Prostate gland (tissue), 2 donors: ENCODE measurements around the gene MLLT10. TPM values are rescaled to one million over a fixed set of nuclear protein-coding genes. Genes with fewer than 3 reads are reported as not detected.

Experiments
- DNase-seq: peaks from one replicate; pipeline ENCODE4 v3.0.0-alpha.2; 2019; ENCODE audit warnings: low spot score
- H3K27ac ChIP-seq, 2 donors: fragments of 200-600 bp; sonication (generic); 2 replicates each; pipeline ENCODE4 v1.5.1; 2017 to 2019
- H3K27me3 ChIP-seq: fragments of 200-600 bp; sonication (generic); replicated peaks from 2 replicates; pipeline ENCODE4 v1.5.1; 2019; ENCODE audit not compliant: insufficient read depth
- H3K36me3 ChIP-seq, 2 donors: fragments of 200-600 bp; sonication (generic); 1 replicate in 1 of 2; 2 replicates in 1 of 2; pipeline versions ENCODE4 v1.5.1 to v1.8.1; 2017 to 2019
- H3K4me1 ChIP-seq: fragments of 200-600 bp; sonication (generic); replicated peaks from 2 replicates; pipeline ENCODE4 v1.5.1; 2019
- H3K4me3 ChIP-seq, 2 donors: fragments of 200-600 bp; sonication (generic); 2 replicates each; pipeline ENCODE4 v1.5.1; 2017 to 2019
- H3K9me3 ChIP-seq: fragments of 200-600 bp; sonication (generic); 2 replicates; pipeline ENCODE4 v1.5.1; 2017
- CTCF ChIP-seq, 4 experiments: fragments of 200-600 bp in 2 of 4; fragments of 450-650 bp in 2 of 4; sonication (generic) in 2 of 4; IDR thresholded peaks; 1 replicate in 3 of 4; 2 replicates in 1 of 4; pipeline ENCODE4 v1.5.1; 2016 to 2019; ENCODE audit warnings: antibody characterized with exemption in 4 of 4, mild to moderate bottlenecking in 2 of 4, moderate library complexity in 2 of 4
- POLR2A ChIP-seq: fragments of 450-650 bp; IDR thresholded peaks from one replicate; pipeline ENCODE4 v1.6.1; 2016; ENCODE audit warnings: antibody characterized with exemption, mild to moderate bottlenecking
- POLR2AphosphoS5 ChIP-seq: sonication (generic); formaldehyde crosslinking; IDR thresholded peaks from one replicate; pipeline ENCODE4 v1.6.1; 2017; ENCODE audit warnings: antibody characterized with exemption
- WGBS: methylation state at CpG from one replicate; pipeline ENCODE4 v1.1.5; 2018; 5-methylcytosine and 5-hydroxymethylcytosine counted together
- intact Hi-C: fragments of 100-400 bp; cut with DNase I; formaldehyde crosslinking; loops from one replicate; pipeline ENCODE4 v1.14.2; 2022
- total RNA-seq, 2 donors: library from RNA; depleted of rRNA; stranded (reverse); fragments of >200 nt; gene quantifications; one replicate each; pipeline ENCODE4 v1.1.0, GENCODE V29; 2016

The MLLT10 gene
- total RNA-seq, 2 donors from 2014 or later: 31.2 to 68.3 TPM

GRCh38 chr10:21655236-21655635, 121.2 kb downstream of the MLLT10 start:
- H3K27me3 ChIP-seq: no peaks in the 10 kb centered on the region
- no peaks in the 10 kb centered on the region for H3K9me3 ChIP-seq
- H3K4me1 ChIP-seq: no peaks in the 10 kb centered on the region
- no peak overlapping the region for H3K27ac ChIP-seq
- intact Hi-C loops: no loop called here
- DNase-seq: no peak
- no peak for TF ChIP-seq POLR2A
- no peak for TF ChIP-seq CTCF (IDR thresholded peaks at IDR 0.05)
- TF ChIP-seq POLR2AphosphoS5: no peak
- no peaks in the 10 kb centered on the region for H3K36me3 ChIP-seq
- no peak overlapping the region for H3K4me3 ChIP-seq
- 76% methylated on average over 3 of the region's 3 CpGs for WGBS

GRCh38 chr10:21655687-21656086, 121.7 kb downstream of the MLLT10 start:
- no peak for DNase-seq
- WGBS: 83% methylated on average over 5 of the region's 5 CpGs
- no peaks in the 10 kb centered on the region for H3K9me3 ChIP-seq
- no peaks in the 10 kb centered on the region for H3K36me3 ChIP-seq
- intact Hi-C loops: no loop called here
- no peak for TF ChIP-seq POLR2A
- TF ChIP-seq POLR2AphosphoS5: no peak
- no peak for TF ChIP-seq CTCF (IDR thresholded peaks at IDR 0.05)
- H3K27me3 ChIP-seq: no peaks in the 10 kb centered on the region
- H3K27ac ChIP-seq: no peak overlapping the region
- no peaks in the 10 kb centered on the region for H3K4me1 ChIP-seq
- no peak overlapping the region for H3K4me3 ChIP-seq

DNA sequence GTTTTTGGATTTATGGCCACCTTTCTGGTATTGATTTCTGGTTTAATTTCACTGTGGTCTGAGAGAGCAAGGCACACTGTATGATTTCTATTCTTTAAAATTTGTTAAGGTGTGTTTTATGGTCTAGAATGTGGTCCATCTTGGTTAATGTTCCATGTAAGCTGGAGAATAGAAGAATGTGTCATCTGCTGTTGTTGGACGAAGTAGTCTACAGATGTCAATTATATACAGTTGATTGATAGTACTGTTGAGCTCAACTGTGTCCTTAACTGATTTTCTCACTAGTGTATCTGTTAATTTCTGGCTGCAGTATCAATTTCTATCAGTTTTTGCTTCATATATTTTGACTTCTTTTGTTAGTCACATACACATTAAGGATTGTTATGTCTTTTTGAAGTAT, 127.1 kb downstream of the MLLT10 start:
- Histone ChIP-seq H3K4me1 (no peaks in the 10 kb centered on the region), H3K36me3 (no peaks in the 10 kb centered on the region), H3K27me3 (no peaks in the 10 kb centered on the region), H3K9me3 (no peaks in the 10 kb centered on the region), H3K4me3 (no peak overlapping the region), H3K27ac (no peak overlapping the region)
- no peak for DNase-seq
- WGBS: 90% methylated on average over 1 of the region's 1 CpG
- intact Hi-C loops: no loop called here
- no peak for TF ChIP-seq CTCF (IDR thresholded peaks at IDR 0.05)
- no peak for TF ChIP-seq POLR2A
- TF ChIP-seq POLR2AphosphoS5: no peak

DNA sequence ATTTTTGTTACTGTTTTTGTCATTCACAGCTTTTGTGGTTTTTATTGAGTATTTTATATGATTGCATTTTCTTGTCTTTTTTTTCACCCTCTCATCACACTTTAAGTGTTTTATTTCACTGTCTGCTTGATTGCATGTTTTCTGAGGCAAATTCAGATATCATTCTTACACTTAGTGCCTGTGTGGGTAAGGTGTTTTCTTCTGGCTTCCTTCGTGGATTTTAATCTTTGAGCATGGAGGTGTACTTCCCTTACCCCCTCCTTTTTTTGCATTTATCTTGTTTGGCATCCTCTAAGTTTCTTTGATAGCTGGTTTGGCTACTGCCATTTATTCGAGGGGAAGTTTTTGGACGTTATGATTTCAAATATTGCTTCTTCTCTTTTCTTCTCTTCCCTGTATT, 127.9 kb downstream of the MLLT10 start:
- Histone ChIP-seq H3K4me1 (no peaks in the 10 kb centered on the region), H3K27ac (no peak overlapping the region), H3K36me3 (no peaks in the 10 kb centered on the region), H3K9me3 (no peaks in the 10 kb centered on the region), H3K4me3 (no peak overlapping the region), H3K27me3 (no peaks in the 10 kb centered on the region)
- 52% methylated on average over 3 of the region's 3 CpGs for WGBS
- no peak for DNase-seq
- no peak for TF ChIP-seq POLR2A
- intact Hi-C loops: no loop called here

DNA sequence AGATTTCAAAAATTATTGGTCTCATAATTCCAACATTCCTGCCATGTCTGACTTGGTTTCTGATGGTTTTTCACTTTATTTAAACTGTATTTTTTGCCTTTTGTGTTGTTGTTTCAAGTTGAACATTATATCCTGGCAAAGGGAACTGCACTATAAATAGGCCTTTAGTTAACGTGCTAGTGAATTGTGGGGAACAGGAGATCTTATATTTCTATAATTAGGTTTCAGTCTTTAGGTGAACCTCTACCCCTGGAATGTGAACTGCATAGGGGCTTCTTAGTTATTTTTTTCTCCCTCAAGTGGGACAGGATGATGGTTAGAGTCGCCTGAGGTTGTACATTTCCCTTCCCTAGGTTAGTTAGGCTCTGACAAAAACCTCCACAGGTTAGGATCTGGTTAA, 128.6 kb downstream of the MLLT10 start:
- Histone ChIP-seq H3K27me3 (no peaks in the 10 kb centered on the region), H3K4me1 (no peaks in the 10 kb centered on the region), H3K4me3 (no peak overlapping the region), H3K27ac (no peak overlapping the region), H3K36me3 (no peaks in the 10 kb centered on the region), H3K9me3 (no peaks in the 10 kb centered on the region)
- DNase-seq: no peak
- intact Hi-C loops: no loop called here
- 66% methylated on average over 2 of the region's 2 CpGs for WGBS
- TF ChIP-seq POLR2A (no peak), POLR2AphosphoS5 (no peak), CTCF (IDR thresholded peaks at IDR 0.05) (no peak)
